GM18858 (cell line): Measurements from ENCODE around the gene CFLAR.
"Not testable (repeated sequence)": the region's sequence is repeated elsewhere in the genome, so short reads cannot be mapped to it uniquely, and the experiment has no call there.

Experiments used
- ATAC-seq: cut with Tn5 transposase; IDR thresholded peaks from one replicate; pipeline ENCODE4 v1.9.1; 2021; ENCODE audit not compliant: unreplicated experiment

The CFLAR gene

DNA sequence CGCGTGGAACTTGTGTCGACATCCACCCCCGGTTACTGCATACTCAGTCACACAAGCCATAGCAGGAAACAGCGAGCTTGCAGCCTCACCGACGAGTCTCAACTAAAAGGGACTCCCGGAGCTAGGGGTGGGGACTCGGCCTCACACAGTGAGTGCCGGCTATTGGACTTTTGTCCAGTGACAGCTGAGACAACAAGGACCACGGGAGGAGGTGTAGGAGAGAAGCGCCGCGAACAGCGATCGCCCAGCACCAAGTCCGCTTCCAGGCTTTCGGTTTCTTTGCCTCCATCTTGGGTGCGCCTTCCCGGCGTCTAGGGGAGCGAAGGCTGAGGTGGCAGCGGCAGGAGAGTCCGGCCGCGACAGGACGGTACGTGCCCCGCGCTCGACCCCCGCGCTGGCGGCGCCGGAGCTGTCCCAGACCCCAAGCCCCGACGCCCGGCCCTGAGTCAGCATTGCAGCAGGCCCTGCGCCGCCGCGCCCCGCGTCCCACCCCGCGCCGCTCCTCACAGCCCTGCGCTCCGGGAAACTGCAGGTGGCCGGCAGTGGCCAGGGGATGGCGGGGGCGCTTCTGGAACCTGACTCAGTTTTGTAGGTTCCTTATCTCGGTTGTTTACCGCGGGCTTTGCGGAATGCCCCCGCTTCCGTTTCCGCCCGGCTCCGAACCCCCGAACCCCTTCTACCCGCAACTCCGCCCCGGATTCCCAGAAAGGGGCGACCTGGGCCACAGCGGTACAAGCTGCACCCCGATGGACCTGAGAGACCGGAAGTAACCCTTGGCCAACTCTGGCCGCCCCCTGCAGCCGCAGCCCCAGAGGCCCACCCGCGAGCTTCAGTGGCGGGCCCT lies at the start of gene CFLAR:
TSS of gene CFLAR (plus strand) at position 50 of the 844 bp plus-strand sequence. CDS start 13,702 bp downstream, outside the sequence.
- ATAC-seq: peak; percentile 21

DNA sequence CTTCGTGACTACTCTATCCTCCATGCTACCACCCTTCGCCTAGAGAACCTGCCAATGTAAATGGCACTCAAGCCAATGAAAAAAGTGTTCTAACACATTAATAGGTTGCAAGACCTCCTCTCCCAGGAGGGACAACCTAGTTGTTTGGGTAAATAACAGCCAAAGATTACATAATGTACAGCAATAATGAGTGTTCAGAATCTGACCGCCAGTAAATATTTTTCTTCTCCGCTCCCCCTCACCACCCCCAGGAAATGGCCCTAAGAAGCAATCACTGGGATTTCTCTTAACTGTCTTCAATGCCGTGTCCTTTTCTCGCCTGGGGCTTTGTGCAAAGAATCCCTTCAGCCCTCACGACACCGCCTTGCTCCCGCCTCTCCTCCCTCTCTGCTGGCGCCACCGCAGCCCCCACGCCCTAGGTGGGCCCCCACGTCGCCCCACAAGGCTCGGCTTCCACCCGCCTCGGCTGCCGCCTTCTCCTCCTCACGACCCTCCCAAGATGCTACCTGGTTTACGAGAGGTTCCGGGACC lies 45.0 kb upstream of the CFLAR start:
- peak; percentile 3 for ATAC-seq

DNA sequence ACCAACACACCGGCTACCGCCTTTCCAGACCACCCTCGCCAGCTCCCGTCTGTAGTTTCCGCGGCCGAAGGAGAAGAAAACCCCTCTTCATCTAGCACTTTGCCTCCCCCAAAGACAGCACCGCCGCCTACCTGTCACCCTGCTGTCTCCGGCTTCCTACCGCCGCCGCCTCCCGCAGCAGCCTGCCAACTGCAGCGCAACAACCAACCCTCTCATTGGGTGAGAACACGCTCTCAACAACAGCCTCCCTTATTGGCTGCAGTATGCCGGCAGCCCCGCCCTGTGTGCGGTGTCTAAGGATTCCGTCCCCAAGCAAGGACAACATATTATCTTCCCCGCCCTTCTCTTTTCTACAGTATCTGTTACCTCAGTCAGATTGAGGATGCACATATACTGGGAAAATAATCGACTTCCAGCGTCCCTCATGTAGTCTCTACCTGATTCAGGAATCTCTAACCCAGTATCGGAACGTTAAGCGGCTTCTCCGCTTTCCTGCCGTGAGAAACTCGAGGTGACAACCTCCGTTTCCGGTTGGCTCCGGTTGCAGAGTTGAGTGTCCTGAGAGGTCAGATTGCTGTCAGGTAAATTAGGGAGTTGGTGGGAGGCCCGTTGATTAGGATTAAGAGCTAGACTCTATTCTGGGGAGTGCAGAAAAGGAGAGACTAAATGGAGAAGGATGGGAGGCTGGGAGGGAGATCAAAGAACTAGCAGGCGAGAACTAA lies 44.3 kb upstream of the CFLAR start, which contains the start of the genes HYCC2 and NDUFB3:
TSS of gene HYCC2 (minus strand) at position 193 of the 722 bp plus-strand sequence. CDS start 47,662 bp downstream, outside the sequence.
TSS of gene NDUFB3 (plus strand) at position 523 of the 722 bp plus-strand sequence. CDS start 6,882 bp downstream, outside the sequence.
- peak; percentile 94 for ATAC-seq

DNA sequence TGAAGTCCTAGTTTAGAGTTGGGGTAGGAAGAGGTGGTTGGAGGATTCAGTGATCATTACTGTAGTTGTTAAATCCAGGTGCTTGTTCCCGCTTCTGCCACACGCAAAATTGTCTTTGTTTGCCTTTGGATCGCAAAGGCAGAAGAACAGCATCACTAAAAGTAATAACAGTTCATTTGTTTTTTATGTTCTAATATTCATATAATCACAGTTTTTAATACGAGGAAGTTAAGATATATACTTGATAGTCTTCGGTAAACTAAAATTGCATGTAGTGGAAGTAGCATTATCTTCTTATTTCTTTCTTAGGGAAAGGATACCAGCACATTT lies 43.8 kb upstream of the CFLAR start:
- ATAC-seq: no peak

DNA sequence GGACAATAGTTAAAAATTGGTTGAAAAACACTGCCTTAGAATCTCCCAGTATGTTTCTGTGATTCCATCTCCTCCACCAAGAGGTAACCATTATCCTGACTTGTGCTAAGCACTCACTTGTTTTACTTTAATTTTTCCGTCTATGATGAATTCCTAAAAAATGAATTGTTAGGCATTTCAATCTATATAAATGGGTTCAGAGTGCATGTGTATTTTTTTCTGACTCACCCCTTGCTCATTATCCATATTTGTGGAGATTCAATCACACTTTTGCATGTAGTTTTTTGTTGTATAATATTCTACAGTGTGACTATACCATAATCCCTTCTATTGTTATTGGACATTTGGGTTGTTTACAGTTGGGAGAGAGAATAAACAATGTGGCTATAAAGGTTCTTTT lies 42.9 kb upstream of the CFLAR start:
- ATAC-seq: no peak

DNA sequence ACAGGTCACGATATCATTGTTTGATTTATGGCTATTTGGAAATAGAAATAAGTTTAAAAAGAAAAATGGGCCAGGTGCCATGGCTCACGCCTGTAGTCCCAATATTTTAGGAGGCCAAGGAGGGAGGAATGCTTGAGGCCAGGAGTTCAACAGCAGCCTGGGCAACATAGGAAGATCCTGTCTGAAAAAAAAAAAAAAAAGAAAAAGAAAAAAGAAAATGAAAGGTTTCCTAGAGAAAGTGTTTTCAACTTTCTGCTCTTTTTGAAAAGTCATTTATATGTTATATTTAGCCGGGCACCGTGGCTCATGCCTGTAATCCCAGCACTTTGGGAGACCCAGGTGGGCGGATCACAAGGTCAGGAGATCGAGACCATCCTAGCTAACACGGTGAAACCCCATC lies 41.0 kb upstream of the CFLAR start:
- no peak for ATAC-seq

DNA sequence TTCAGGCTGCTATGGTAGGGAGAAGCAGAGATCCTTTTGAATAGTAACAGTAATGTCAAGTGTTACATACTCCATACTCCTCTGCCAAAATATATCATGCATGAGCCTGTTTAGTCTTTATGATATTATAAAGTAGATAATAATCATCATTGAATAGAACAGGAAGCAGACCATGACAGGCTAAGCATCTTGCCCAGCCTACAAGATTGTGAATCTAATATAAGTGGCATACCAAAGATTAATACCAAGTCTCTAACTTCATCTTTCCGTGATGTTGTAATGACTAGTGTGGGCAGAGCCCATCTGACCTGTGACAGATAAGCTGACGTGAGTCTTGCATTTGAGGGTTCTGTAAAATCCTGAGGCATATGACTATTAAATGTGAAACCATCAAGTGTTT lies 31.1 kb upstream of the CFLAR start:
- no peak for ATAC-seq

DNA sequence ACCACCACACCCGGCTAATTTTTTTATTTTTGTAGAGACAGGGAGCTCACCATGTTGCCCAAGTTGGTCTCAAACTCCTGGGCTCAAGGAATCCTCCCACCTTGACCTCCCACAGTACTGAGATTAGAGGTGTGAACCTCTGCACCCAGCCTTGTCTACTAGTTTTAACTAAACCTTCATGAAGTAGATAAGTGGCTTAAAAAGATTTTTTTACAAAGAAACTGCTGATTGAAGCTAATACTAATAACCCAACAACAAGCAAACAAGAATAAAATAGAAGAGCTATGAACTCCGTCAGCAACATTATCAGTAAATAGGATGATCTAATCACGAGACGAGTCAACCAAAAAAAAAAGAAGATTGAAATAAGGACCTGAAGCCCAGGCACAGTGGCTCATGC lies 25.4 kb upstream of the CFLAR start:
- no peak for ATAC-seq

DNA sequence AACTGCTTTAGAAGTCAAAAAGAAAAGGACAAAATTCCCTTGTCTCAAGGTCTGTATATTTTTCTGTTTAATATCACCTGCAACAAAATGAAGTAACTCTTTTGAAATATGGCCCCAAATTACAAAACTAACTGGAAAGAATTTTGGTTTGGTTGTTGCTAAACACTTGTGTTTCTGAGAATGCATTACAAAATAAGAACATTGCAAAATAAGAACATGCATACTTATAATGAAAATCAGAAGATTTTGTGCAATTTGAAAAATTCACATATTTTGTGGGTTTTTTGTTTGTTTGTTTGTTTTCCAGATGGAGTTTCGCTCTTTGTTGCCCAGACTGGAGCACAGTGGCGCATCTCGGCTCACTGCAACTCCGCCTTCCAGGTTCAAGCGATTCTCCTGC lies 22.4 kb upstream of the CFLAR start:
- ATAC-seq: no peak

DNA sequence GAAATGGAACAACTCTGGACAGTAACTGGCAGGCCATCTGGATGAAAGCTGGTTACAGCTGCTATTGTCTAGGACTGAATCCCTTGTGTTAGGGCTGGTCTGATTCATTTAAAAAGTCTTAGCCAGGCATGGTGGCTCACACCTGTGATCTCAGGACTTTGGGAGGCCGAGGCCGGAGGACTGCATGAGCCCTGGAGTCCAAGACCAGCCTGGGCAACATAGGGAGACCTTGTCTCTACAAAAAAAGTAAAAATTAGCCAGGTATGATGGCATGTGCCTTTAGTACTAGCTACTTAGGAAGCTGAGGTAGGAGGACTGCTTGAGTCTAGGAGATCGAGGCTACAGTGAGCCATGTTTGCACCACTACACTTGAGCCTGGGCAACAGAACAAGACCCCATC lies 15.5 kb upstream of the CFLAR start:
- no peak for ATAC-seq

DNA sequence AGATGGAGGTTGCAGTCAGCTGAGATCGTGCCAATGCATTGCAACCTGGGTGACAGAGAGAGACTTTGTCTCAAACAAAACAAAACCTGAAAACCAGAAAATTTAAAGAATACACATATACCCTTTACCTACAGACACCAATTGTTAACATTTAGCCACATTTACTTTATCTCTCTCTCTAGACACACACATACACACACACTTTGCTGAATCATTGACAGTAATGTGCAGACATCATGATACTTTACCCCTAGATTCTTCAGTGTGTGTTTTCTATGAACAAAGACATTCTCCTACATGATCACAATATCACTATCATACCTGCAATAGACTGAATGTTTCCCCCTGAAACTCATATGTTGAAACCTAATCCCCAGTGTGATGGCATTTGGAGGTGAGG lies 10.2 kb upstream of the CFLAR start:
- ATAC-seq: no peak

DNA sequence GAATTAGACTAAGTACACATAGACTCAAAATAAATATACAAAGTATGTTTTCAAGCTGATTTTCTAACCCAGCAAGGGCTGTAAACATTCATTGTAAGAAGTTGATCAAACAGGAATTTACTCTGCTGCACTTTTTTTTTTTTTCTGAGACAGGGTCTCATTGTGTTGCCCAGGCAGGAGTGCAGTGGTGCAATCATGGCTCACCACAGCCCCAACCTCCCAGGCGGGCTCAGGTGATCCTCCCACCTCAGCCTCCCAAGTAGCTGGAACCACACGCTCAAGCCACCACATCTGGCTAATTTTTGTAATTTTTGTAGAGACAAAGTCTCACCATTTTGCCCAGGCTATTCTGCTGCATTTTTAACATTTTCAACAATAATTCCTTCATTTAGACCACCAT lies 8.3 kb upstream of the CFLAR start:
- no peak for ATAC-seq

DNA sequence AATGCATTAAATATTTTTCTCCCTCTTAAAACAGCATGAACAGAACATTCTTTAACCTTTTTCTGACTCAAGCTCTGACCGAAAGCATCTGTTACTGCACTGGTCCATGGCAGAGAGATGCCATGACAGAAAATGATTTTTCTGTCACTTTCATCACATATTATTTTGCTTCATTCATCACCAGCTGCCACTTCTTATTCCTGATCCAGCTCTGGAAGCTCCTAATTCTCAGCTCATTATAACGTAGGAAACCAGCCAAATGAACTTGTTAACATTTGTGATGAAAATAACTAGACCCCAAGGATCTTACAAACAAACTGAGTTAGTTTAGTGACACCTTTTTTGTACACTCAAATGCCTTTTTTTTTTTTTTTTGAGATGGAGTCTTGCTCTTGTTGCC lies 7.6 kb upstream of the CFLAR start:
- no peak for ATAC-seq

DNA sequence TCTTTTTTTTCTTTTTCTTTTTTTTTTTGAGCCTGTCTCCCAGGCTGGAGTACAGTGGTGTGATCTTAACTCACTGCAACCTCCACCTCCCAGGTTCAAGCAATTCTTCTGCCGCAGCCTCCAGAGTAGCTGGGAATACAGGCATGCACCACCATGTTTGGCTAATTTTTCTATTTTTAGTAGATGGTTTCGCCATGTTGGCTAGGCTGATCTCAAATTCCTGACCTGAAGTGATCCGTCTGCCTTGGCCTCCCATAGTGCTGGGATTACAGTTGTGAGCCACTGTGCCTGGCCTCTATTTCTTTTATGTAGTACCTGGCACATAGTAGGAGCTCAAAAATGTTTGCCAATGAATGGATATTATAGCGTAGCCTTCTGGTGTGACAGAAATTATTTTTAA lies 6.8 kb upstream of the CFLAR start:
- no peak for ATAC-seq

DNA sequence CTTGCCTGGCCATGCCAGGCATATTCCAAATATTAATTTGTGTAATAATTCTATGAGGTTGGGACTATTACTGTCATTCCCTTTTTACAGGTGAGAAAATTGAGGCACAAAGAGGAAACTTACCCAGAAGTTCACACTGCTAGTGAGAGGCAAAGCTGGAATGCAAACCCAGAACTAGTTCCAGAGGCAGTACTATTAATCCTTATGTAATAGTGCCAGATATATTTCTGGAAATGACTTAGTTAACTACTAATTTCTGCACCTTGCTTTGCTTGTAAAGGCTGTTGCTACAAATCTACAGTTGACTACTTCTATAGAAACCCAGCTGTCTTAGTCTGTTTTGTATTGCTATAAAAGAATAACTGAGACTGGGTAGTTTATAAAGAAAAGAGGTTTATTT lies 5.3 kb upstream of the CFLAR start:
- ATAC-seq: no peak

DNA sequence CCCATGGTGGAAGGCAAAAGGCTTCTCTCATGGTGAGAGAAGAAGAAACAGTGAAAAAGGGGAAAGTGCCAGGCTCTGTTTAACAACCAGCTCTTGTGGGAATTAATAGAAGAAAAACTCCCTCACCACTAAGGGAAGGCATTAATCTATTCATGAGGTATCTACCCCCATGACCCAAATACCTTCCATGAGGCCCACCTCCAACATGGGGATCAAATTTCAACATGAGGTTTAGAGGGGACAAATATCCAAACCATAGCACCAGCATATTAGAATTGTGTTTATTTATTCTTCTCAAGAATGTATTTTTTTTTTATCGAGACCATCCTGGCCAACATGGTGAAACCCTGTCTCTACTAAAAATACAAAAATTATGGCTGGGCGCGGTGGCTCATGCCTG lies 4.9 kb upstream of the CFLAR start:
- no peak for ATAC-seq

DNA sequence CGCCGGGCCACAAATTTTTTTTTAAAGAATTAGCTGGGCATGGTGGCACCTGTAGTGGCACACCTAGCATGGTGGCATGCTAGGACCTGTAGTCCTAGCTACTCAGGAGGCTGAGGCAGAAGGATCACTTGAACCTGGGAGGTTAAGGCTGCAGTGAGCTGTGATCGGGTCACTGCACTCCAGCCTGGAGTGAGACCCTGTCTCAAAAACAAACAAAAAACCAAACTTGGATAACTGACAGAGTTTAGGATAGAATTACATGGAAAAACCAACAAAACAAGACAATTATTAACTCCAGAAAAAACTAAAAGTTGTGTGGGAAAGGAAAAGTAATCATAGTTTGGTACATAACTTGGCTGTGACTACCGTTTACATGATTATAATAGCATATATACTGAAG lies 1.6 kb upstream of the CFLAR start:
- ATAC-seq: no peak

DNA sequence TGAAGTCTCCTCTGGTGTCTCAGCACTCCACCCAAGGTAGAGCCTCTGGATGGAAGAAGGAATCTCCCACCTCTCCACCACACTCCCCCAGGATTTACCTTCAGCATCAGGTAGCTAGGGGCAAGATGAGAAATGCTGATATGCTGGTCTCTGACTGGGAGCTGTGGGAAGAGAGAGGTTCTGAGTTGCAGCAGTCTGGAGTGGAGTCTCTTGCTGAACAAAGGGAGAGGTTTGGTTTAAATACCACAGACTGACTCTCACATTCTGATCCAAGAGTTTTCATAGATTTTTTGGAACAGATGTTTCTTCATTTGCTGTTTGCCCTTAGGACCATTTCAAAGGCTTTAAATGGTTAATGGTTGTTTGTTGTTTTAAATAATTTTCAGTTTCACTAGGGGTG lies 1.1 kb upstream of the CFLAR start:
- no peak for ATAC-seq

DNA sequence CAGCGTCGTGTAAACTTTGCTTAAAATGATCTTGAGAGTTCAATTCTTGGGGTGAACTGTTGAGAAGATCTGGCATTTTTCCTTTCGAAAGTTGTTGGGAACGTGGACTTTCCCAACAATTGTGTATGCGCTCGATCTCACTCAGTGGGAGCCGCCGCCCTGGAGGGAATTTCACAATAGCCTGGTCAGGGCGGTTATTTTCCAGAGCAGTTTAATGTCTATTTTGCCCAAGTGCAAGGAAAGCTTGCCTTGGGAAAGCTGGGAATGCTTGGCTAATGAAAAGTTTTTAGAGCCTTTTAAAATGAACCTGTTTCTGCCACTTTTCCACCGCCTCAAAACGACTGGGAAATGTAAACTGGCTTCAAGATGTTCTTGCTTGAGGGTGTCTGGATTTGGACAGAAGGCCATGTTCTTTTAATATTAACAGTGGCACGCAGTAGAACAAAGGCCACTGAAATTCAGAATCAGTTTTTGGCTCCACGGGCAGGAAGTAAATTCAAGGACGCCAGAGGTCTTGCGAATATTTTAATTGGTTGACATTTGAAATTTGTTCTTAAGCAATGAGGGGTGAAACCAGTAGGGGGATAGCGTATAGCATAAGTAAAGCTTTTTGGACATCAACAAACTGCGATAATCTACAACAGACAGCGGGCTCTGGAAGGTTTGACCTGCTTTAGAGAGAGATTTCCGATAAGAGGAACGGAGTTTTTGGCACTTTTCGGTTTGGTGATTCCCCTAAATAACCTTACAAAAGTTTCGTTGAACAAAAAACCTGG lies 1.2 kb downstream of the CFLAR start:
- no peak for ATAC-seq

DNA sequence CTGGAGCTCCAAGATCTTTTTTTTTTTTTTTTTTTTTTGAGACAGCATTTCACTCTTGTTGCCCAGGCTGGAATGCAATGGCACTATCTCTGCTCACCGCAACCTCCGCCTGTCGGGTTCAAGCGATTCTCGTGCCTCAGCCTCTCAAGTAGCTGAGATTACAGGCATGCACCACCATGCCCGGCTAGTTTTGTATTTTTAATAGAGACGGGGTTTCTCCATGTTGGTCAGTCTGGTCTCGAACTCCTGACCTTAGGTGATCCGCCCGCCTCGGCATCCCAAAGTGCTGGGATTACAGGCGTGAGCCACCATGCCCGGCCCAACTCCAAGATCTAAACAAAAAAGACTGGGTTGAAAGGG lies 1.8 kb downstream of the CFLAR start:
- ATAC-seq: not testable (repeated sequence)
